Neuronal stem cell (in vitro differentiated cells): Measurements from ENCODE around the gene ITGAL.
A peak's percentile ranks its signal among the peaks of the same experiment; 100 is the strongest.

Experiments
- DNase-seq: peaks from one replicate; pipeline ENCODE4 v3.0.0-alpha.2; 2013; ENCODE audit warnings: low spot score
- H2AFZ ChIP-seq: one replicate; pipeline ENCODE4 v1.6.1; 2013; ENCODE audit warnings: mild to moderate bottlenecking, low read length, inconsistent platforms
- H2AK5ac ChIP-seq: 2 replicates; pipeline ENCODE4 v1.6.1; 2013; ENCODE audit warnings: low read depth, mild to moderate bottlenecking, inconsistent platforms, low read length, moderate library complexity, mixed read lengths
- H2BK120ac ChIP-seq: 2 replicates; pipeline ENCODE4 v1.6.1; 2013; ENCODE audit warnings: low read depth, mild to moderate bottlenecking, inconsistent platforms, low read length, moderate library complexity, mixed read lengths
- H2BK12ac ChIP-seq: one replicate; pipeline ENCODE4 v1.6.1; 2013; ENCODE audit warnings: low read length, inconsistent platforms
- H2BK15ac ChIP-seq: 2 replicates; pipeline ENCODE4 v1.6.1; 2013; ENCODE audit warnings: mild to moderate bottlenecking, low read length, inconsistent platforms, mixed read lengths
- H2BK5ac ChIP-seq: one replicate; pipeline ENCODE4 v1.6.1; 2013; ENCODE audit warnings: inconsistent platforms, mild to moderate bottlenecking, low read length, moderate library complexity
- H3K14ac ChIP-seq: one replicate; pipeline ENCODE4 v1.6.1; 2013; ENCODE audit warnings: low read length, inconsistent platforms
- H3K18ac ChIP-seq: 2 replicates; pipeline ENCODE4 v1.6.1; 2013; ENCODE audit warnings: low read length, inconsistent platforms
- H3K23ac ChIP-seq: 2 replicates; pipeline ENCODE4 v1.6.1; 2013; ENCODE audit warnings: low read depth, mild to moderate bottlenecking, mixed read lengths, low read length, inconsistent platforms; ENCODE audit not compliant: poor library complexity
- H3K27ac ChIP-seq: replicated peaks from 3 replicates; pipeline ENCODE4 v1.5.1; 2013; ENCODE audit warnings: low read length, inconsistent platforms
- H3K27me3 ChIP-seq, 3 experiments: 2 replicates each; pipeline ENCODE4 v1.6.1; 2013; ENCODE audit warnings: low read length in 3 of 3, mild to moderate bottlenecking in 2 of 3, inconsistent platforms in 1 of 3, low read depth in 1 of 3, mixed read lengths in 1 of 3, moderate library complexity in 1 of 3; ENCODE audit not compliant: control insufficient read depth in 3 of 3, insufficient read depth in 3 of 3
- H3K36me3 ChIP-seq, 2 donors: replicated peaks in 1 of 2; 2 replicates each; pipeline ENCODE4 v1.6.1; 2013; ENCODE audit warnings: low read length in 2 of 2; ENCODE audit not compliant: control insufficient read depth in 2 of 2, insufficient read depth in 2 of 2
- H3K4ac ChIP-seq: 2 replicates; pipeline ENCODE4 v1.6.1; 2013; ENCODE audit warnings: inconsistent platforms, mild to moderate bottlenecking, low read length, moderate library complexity
- H3K4me1 ChIP-seq, 2 donors: 1 replicate in 1 of 2; 2 replicates in 1 of 2; pipeline ENCODE4 v1.6.1; 2013; ENCODE audit warnings: low read length in 2 of 2, low read depth in 1 of 2; ENCODE audit not compliant: control insufficient read depth in 2 of 2, insufficient read depth in 1 of 2
- H3K4me2 ChIP-seq: one replicate; pipeline ENCODE4 v1.6.1; 2013; ENCODE audit warnings: mild to moderate bottlenecking, low read length, inconsistent platforms; ENCODE audit not compliant: insufficient read depth, poor library complexity, severe bottlenecking
- H3K4me3 ChIP-seq, 2 donors: 2 replicates each; pipeline ENCODE4 v1.5.1; 2013; ENCODE audit warnings: low read length in 2 of 2, mild to moderate bottlenecking in 2 of 2, inconsistent platforms in 1 of 2, moderate library complexity in 1 of 2
- H3K79me1 ChIP-seq: one replicate; pipeline ENCODE4 v1.6.1; 2013; ENCODE audit warnings: low read depth, mild to moderate bottlenecking, inconsistent platforms, low read length, moderate library complexity
- H3K9ac ChIP-seq: one replicate; pipeline ENCODE4 v1.6.1; 2013; ENCODE audit warnings: mild to moderate bottlenecking, low read depth, low read length, inconsistent platforms; ENCODE audit not compliant: poor library complexity
- H3K9me3 ChIP-seq, 2 donors: replicated peaks in 1 of 2; 2 replicates each; pipeline versions ENCODE3 to v1.6.1; 2013; ENCODE audit warnings: low read length in 2 of 2, mild to moderate bottlenecking in 2 of 2, inconsistent platforms in 1 of 2, low read depth in 1 of 2, mixed read lengths in 1 of 2, moderate library complexity in 1 of 2; ENCODE audit not compliant: control insufficient read depth in 2 of 2, insufficient read depth in 1 of 2
- H4K8ac ChIP-seq: one replicate; pipeline ENCODE4 v1.6.1; 2013; ENCODE audit warnings: low read depth, mild to moderate bottlenecking, inconsistent platforms, low read length, moderate library complexity
- H4K91ac ChIP-seq: one replicate; pipeline ENCODE4 v1.6.1; 2013; ENCODE audit warnings: low read length, low read depth, mild to moderate bottlenecking, inconsistent platforms; ENCODE audit not compliant: poor library complexity
- WGBS, 2 donors: extraction: QIAGEN DNeasy Blood & Tissue Kit; methylation state at CpG; one replicate each; pipeline ENCODE4 v1.1.7; 2013; ENCODE audit warnings: missing lambda C conversion rate in 2 of 2, mixed read lengths in 1 of 2; ENCODE audit not compliant: insufficient read length in 2 of 2, insufficient replicate concordance in 1 of 2; ENCODE audit errors: extremely low coverage in 2 of 2; 5-methylcytosine and 5-hydroxymethylcytosine counted together

Gene ITGAL

GRCh38 chr16:30518552-30518951, 46.0 kb downstream of the ITGAL start:
- Histone ChIP-seq H3K14ac (no peak overlapping the region), H3K18ac (no peak overlapping the region), H4K8ac (no peak overlapping the region), H3K4ac (no peak overlapping the region), H3K27ac (no peak overlapping the region), H2BK12ac (no peak overlapping the region), H3K27me3 (no peaks in the 10 kb centered on the region), H4K91ac (no peak overlapping the region), H3K4me1 (no peaks in the 10 kb centered on the region), H2BK15ac (peak overlapping the region; percentile 24), H2BK5ac (peak overlapping the region; percentile 53), H3K4me3 (no peak overlapping the region), H2AK5ac (no peak overlapping the region), H2BK120ac (no peak overlapping the region), H2AFZ (no peak overlapping the region), H3K4me2 (no peak overlapping the region), H3K23ac (peak overlapping the region; percentile 65), H3K9me3 (no peaks in the 10 kb centered on the region), H3K36me3 (no peaks in the 10 kb centered on the region), H3K9ac (no peak overlapping the region), H3K79me1 (no peaks in the 10 kb centered on the region)
- no CpG with 5 or more reads among the region's 10 CpGs for WGBS, 2 donors
- no peak for DNase-seq

GRCh38 chr16:30519120-30520049, 46.8 kb downstream of the ITGAL start:
- Histone ChIP-seq H2AK5ac (peak overlapping the region; percentile 70), H3K36me3 (peaks cover under 1 to 2% of the 10 kb centered on the region in 2 donors), H2BK12ac (peak overlapping the region; percentile 41), H3K4me1 (no peaks in the 10 kb centered on the region), H2BK5ac (peak overlapping the region; percentile 48), H3K27ac (no peak overlapping the region), H2BK15ac (peak overlapping the region; percentile 55), H4K91ac (peak overlapping the region; percentile 30), H3K14ac (no peak overlapping the region), H3K9me3 (no peaks in the 10 kb centered on the region), H3K27me3 (no peaks in the 10 kb centered on the region), H2AFZ (peak overlapping the region; percentile 15), H3K4me2 (no peak overlapping the region), H3K79me1 (peaks cover 2% of the 10 kb centered on the region), H3K4me3 (no peak overlapping the region), H3K9ac (no peak overlapping the region), H3K4ac (no peak overlapping the region), H2BK120ac (no peak overlapping the region), H3K23ac (peak overlapping the region; percentile 43), H4K8ac (no peak overlapping the region), H3K18ac (no peak overlapping the region)
- no CpG with 5 or more reads among the region's 20 CpGs for WGBS, 2 donors
- DNase-seq: no peak

GRCh38 chr16:30521476-30521872, 48.9 kb downstream of the ITGAL start:
- peak overlapping the region; percentile 63 for H2AK5ac ChIP-seq
- DNase-seq: no peak
- H3K4me1 ChIP-seq: peaks cover 0 to 1% of the 10 kb centered on the region in 2 donors
- no peaks in the 10 kb centered on the region for H3K9me3 ChIP-seq
- H3K4me3 ChIP-seq: no peak overlapping the region
- no peak overlapping the region for H3K9ac ChIP-seq
- no peak overlapping the region for H3K23ac ChIP-seq
- H3K36me3 ChIP-seq: peaks cover 10 to 16% of the 10 kb centered on the region in 2 donors
- no peak overlapping the region for H4K8ac ChIP-seq
- H4K91ac ChIP-seq: no peak overlapping the region
- H3K79me1 ChIP-seq: peaks cover 11% of the 10 kb centered on the region
- WGBS, 2 donors: no CpG with 5 or more reads among the region's 7 CpGs
- H3K27ac ChIP-seq: no peak overlapping the region
- H3K18ac ChIP-seq: no peak overlapping the region
- H2AFZ ChIP-seq: no peak overlapping the region
- no peak overlapping the region for H3K4ac ChIP-seq
- no peak overlapping the region for H3K4me2 ChIP-seq
- H2BK12ac ChIP-seq: no peak overlapping the region
- H3K27me3 ChIP-seq: no peaks in the 10 kb centered on the region
- peak overlapping the region; percentile 39 for H2BK15ac ChIP-seq
- H2BK5ac ChIP-seq: no peak overlapping the region
- H2BK120ac ChIP-seq: no peak overlapping the region
- peak overlapping the region; percentile 23 for H3K14ac ChIP-seq

GRCh38 chr16:30521873-30522641, 49.5 kb downstream of the ITGAL start:
- Histone ChIP-seq H2BK15ac (peak overlapping the region; percentile 39), H3K9ac (no peak overlapping the region), H3K36me3 (peaks cover 10 to 16% of the 10 kb centered on the region in 2 donors), H2BK12ac (no peak overlapping the region), H2BK120ac (no peak overlapping the region), H3K4me1 (peaks cover 0 to 1% of the 10 kb centered on the region in 2 donors), H2AK5ac (no peak overlapping the region), H3K27me3 (no peaks in the 10 kb centered on the region), H4K8ac (no peak overlapping the region), H3K9me3 (no peaks in the 10 kb centered on the region), H3K27ac (no peak overlapping the region), H3K14ac (peak overlapping the region; percentile 23), H3K18ac (no peak overlapping the region), H3K79me1 (peaks cover 11% of the 10 kb centered on the region), H4K91ac (no peak overlapping the region), H2AFZ (no peak overlapping the region), H3K23ac (no peak overlapping the region), H3K4me3 (peak overlapping the region in 1 of 2 donors; percentile 33), H2BK5ac (no peak overlapping the region), H3K4ac (no peak overlapping the region), H3K4me2 (no peak overlapping the region)
- DNase-seq: no peak
- WGBS, 2 donors: no CpG with 5 or more reads among the region's 11 CpGs
